IPS-NIHi7 (cell line): ENCODE results near the gene IQSEC1.

Experiments used
- DNase-seq: peaks from one replicate; pipeline ENCODE4 v3.0.0; 2012; ENCODE audit warnings: mixed read lengths; ENCODE audit errors: extremely low spot score

Gene IQSEC1

DNA sequence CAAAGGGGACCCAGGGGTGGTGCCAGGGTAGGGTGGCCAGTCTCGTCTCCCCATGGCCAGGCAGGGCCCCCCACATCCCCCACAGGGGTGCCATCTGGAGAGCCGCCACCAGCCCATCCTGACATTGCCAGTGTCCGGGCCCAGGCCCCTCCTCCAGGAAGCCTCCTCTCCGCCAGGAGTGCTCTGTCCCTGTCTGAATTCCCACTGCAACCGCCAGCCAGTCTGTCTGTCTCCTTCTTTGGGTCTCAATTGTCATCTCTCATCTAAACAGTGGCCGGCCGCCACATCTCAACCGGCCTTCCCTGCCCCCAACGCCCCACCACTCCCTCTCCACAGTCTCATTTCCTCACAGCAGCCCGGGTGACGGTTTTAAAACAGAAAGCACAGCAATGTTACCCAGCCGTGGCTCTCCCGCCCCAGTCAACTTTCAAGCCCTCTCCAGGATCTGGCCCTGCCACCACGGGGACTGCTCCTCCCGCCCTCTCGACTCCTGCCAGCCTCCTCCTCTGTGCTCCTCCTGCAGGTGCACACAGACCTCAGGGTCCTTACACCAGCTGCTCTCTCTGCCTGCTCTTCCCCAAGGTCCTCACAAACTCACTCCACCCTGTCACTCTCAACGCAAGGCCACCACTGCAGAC, 57.0 kb downstream of the IQSEC1 start:
- DNase-seq = no peak

GRCh38 chr3:13015286-13016082, 57.7 kb downstream of the IQSEC1 start:
- DNase-seq = no peak

DNA sequence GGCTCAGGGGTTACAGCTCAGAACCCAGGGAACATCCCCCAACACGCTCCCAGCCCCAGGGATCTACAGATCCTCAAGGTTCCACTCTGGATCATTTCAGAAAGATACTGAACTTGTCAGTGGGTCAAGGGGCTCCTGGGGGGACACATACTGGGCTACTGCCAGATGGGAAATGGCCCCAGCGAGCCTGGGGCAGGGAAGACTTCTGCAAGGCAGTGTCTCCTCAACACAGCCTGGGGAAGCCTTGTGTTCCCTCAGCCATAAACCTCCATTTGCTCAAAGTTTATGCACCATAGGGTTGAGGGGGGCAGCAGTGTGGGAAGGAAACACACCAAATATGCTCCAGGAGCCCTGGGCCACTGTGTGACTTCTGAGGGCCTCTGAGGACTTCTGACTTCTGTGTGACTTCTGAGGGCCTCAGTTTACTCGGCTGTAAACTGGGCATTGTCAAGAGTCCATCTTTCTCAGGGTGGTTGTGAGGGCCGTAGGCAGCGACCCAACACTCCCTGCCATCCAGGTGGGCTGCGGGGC, 58.4 kb downstream of the IQSEC1 start:
- DNase-seq = no peak

DNA sequence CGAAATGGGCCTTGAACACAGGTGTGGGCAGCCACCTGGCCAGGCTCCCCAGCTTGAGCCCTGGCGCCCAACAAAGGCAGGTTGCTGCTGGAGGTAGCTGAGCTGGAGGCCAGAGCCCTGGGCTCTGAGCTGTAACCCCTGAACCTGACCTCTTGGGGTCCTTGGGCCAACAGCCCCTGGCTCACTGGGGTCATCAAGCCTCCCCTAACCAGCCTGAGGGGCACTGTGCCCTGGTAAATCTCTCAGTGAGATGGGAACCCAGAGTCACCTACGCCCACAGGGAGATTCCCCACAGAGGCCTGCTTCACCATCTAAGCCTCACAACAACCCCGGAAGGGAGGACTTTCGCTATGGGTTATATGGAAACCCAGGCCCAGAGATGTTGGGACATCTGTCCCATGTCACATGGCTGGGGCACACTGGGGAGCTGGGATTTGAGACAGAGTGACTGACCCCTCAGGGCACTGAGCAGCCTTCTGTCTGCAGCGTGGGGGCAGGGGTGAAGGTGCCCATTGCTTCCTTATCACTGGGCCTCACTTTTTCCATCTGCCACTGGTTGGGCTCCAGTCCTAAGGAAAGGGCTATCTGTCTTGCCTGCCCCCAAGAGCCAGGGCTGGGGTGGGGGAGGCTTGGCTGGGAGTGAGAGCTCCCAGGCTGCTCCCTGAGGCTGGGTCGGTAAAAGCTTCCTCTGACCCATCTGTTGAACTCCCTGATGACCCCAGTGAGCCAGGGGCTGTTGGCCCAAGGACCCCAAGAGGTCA, 59.1 kb downstream of the IQSEC1 start:
- no peak for DNase-seq

GRCh38 chr3:13013566-13013965, 59.7 kb downstream of the IQSEC1 start:
- DNase-seq = no peak

DNA sequence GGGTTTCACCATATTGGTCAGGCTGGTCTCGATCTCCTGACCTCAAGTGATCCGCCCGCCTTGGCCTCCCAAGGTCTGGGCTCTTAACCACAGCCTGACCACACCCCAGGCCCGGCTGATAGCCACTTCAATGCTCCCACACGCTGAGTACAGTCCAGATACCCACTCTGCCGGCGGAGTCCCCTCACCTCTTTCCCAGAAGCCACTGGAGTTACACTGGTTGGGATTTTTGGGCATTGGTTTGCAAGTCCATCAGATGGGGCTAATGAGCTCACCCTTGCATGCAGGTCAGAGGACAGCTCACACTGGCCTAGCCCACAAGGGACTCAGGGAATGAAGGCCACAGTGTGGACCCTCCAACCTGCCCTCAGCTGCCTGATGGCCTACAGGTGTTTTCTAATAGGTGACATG, 60.1 kb downstream of the IQSEC1 start:
- DNase-seq = no peak

DNA sequence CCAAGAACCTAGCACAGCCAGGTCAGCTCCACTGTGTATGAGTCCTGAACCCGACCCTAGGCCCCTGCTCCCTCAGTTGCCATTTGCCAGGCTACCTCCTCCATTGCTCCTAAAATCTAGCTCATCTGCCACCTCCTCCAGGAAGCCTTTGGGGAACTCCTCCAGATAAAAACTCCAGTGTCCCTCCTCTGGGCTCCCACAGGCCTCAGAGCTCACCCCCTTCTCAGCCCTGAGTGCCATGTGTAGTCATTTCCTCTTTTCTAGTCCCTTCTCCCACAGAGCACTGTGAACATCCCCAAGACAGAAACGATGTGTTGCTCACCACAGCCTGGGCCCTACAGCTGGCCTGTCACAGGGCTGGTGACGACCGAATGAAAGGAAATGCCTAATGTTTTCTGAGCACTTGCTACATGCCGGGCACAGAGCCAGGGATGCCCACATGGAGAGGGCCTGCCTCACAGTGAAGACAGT, 61.0 kb downstream of the IQSEC1 start:
- no peak for DNase-seq

DNA sequence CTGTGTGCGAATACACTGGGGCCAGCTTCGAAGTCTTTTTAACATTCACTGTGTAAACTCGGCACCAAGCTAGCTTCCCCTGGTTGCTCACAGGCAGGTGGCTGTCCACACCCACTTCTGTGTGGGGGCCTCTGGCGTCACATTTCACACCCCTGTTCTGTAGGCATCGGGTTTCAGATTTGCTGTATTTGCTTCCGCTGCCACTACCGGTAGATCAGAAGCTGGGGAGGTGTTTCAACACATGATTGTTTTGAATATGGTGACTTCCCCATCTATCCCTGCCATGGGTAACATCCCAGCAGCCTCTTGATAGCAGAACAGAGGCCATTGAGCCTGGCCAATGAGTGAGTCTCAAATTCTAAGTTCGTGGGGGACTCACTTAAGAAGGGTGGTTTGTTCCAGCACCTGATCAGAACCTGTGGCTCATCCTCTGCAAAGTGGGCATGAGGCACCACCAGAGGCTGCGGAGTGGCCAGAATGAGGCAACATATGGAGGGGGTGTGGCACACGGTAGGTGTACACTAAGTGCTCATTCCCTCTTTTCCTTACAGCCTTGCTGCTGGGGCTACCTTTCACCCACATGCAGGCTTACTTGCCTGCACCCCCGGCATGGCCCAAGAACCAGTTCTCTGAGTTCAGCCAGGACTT, 61.5 kb downstream of the IQSEC1 start:
- no peak for DNase-seq

- no peak for DNase-seq
Measured at GRCh38 chr3:13010780-13011572, 62.3 kb downstream of the IQSEC1 start.

GRCh38 chr3:13009946-13010315, 63.3 kb downstream of the IQSEC1 start:
- DNase-seq = no peak

GRCh38 chr3:13009132-13009945, 63.9 kb downstream of the IQSEC1 start:
- no peak for DNase-seq

- no peak for DNase-seq
Measured at GRCh38 chr3:13008155-13008995, 64.9 kb downstream of the IQSEC1 start.

DNA sequence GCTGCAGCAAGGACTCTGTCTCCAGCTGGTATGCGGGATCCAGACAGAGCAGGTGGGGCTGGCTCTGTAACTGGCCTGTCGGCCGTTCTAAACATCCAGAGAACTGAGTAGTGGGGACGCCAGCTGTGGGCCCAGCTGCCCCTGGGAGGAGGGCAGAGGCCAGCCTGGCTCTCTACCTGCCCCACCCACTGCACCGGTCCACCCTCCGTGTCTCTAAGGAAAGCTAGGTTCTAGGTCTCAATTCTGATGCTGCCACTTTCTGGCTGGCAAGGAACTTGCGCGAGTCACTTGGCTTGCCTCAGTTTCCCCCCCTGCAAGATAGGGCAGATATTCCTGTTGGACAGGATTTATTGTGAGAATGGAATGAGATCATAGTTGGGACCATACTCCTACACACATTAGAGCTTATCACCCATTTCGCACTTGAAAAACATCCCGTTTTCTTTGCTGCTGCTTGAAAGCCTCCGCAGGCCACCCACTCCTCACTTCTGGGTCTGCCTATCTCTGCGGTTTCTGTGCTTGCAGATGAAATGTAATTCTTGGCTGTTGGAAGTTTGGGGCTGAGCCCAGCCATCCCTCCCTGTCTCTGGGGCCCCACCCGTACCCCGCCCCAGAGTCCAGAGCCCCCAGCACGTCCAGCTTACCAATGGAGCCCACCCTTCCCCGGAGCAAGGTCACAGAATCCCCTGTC, 65.8 kb downstream of the IQSEC1 start:
- no peak for DNase-seq

DNA sequence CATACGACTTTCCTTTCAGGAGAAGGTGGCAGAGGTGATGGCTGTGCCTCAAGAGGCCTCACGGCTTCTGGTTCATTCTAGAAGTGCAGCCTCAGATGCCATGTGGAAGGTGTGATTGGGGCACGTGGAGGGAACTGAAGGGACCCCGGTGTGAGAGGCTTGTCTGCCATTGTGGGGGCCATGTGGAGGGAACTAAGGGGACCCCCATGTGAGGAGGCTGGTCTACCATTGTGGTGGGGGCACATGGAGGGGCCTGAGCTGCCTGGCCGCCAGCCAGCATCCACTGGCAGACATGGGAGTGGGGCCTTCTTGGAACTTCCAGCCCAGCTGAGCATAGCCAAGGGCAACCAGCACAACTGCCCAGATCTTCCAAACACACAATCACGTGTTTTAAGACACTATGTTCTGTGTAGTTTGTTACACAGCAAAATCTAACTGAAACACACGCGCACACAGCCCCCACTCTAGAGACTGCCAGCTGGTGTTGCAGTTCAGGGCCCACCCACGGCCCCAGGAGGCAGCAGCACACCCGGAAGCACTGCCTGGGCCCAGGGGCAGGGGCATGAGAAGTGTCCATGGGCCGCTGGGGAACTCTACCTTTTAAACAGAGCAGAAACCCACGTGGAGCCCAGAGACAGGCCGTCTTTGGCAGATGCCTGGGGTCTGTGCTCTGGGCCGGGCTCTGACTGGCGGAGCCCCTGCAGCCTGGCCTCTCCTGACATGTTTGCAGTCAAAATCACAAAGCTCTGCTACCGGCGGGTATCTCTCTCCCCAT, 66.8 kb downstream of the IQSEC1 start:
- DNase-seq = no peak

DNA sequence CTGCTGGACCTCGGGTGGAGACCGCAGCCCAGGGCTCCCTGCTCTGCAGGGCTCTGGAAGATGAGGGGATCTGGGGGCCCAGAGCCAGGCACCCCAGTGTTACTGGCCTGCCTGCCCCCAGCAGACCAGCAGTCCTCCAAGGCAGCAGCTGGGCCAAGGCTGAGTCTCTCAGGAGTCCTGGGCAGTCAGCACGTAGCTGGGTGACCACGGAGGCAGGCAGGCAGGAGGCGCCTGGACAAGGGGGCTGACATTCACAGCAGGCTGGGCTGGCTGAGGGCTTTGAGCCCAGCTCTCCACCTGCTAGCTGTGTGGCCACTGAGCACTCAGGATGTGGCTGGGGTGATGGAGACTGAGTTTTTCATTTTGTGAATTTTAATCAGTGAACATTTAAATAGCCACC, 67.9 kb downstream of the IQSEC1 start:
- no peak for DNase-seq

DNA sequence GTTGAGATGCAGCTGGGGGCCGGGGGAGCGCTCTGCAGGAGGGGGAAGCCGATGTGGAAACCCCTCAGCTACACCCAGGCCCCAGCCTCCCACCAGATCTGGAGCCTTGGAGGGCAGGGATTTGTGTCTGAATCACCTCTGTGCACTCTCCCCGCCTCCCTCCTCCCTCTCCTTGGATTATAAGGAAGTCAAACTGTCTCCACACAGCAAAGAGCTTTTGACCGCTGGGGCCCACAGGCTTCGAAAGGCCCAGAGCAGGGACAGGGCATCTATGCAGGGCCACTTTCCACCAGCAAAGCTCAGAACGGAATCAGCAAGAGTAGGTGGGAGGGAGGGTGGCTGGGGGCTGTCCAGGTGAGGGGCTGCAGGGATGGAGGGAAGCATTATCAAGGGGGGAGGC, 68.9 kb downstream of the IQSEC1 start:
- DNase-seq = peak; percentile 28

DNA sequence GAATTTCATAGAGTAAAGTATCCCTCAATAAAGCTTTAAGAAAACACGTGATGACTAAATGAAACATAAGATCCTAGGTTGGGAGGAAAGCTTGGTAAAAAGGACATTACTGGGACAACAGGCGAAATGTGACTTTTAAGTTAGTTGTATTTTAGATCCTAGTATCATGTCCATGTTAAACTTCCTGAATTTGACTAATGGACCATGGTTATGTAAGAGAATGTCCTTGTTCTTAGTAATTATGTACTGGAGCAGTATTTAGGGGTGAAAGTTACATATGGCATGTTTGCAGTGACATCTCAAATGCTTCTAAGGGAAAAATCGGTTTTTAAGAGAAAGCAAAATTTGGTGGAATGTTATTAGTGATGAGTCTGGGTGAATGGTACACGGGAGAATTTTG, 69.6 kb downstream of the IQSEC1 start:
- no peak for DNase-seq
